OCI-M2 (cell line): ENCODE data around the gene ARID1B.

Experiments used
- DNase-seq: peaks from one replicate; lab custom pipeline; 2025; ENCODE audit not compliant: unreplicated experiment; lab: John Stamatoyannopoulos, UW

The ARID1B gene

GRCh38 chr6:157235600-157236039 is 458.4 kb downstream of the ARID1B start:
- DNase-seq: no peak

GRCh38 chr6:157236040-157236725 is 459.0 kb downstream of the ARID1B start:
- DNase-seq: no peak

- no peak for DNase-seq
These were observed 461.2 kb downstream of the ARID1B start for GRCh38 chr6:157238346-157238745.

- DNase-seq: no peak
These were observed 462.0 kb downstream of the ARID1B start for GRCh38 chr6:157239148-157239547.

- no peak for DNase-seq
These were observed 462.5 kb downstream of the ARID1B start for GRCh38 chr6:157239671-157240058.

- no peak for DNase-seq
These were observed 463.1 kb downstream of the ARID1B start for GRCh38 chr6:157240059-157240959.

GRCh38 chr6:157240960-157241311 is 463.8 kb downstream of the ARID1B start:
- no peak for DNase-seq

- DNase-seq: no peak
These were observed 465.6 kb downstream of the ARID1B start for GRCh38 chr6:157242791-157243190.

- no peak for DNase-seq
These were observed 467.0 kb downstream of the ARID1B start for GRCh38 chr6:157244175-157244574.

GRCh38 chr6:157244780-157245179 is 467.6 kb downstream of the ARID1B start:
- DNase-seq: no peak

- no peak for DNase-seq
These were observed 468.3 kb downstream of the ARID1B start for GRCh38 chr6:157245436-157245835.

GRCh38 chr6:157246048-157246630 is 469.0 kb downstream of the ARID1B start:
- DNase-seq: no peak

- no peak for DNase-seq
These were observed 469.8 kb downstream of the ARID1B start for GRCh38 chr6:157246771-157247484.

GRCh38 chr6:157248264-157248663 is 471.1 kb downstream of the ARID1B start:
- no peak for DNase-seq

- no peak for DNase-seq
These were observed 472.6 kb downstream of the ARID1B start for GRCh38 chr6:157249826-157250225.

GRCh38 chr6:157251586-157252247 is 474.5 kb downstream of the ARID1B start:
- DNase-seq: no peak

- DNase-seq: no peak
These were observed 475.8 kb downstream of the ARID1B start for GRCh38 chr6:157253017-157253416.

GRCh38 chr6:157253699-157254098 is 476.5 kb downstream of the ARID1B start:
- DNase-seq: no peak

- no peak for DNase-seq
These were observed 477.4 kb downstream of the ARID1B start for GRCh38 chr6:157254538-157254937.

- no peak for DNase-seq
These were observed 477.9 kb downstream of the ARID1B start for GRCh38 chr6:157255079-157255478.

- no peak for DNase-seq
These were observed 481.7 kb downstream of the ARID1B start for GRCh38 chr6:157258878-157259277.
